ENCODE measurements around the gene MYO15A.

GRCh38 chr17:18198530-18198929, 90.0 kb downstream of the MYO15A start:
- TF ChIP-seq CTCF (IDR thresholded peaks at IDR 0.05): no peak
- no peak for TF ChIP-seq POLR2A (IDR thresholded peaks at IDR 0.05; ENCODE audit: low read depth)
- no peak for TF ChIP-seq EP300 (IDR thresholded peaks at IDR 0.05)
- TF ChIP-seq POLR2AphosphoS5 (IDR thresholded peaks at IDR 0.05): no peak

Data from esophagus muscularis mucosa (tissue), 4 donors.